NCI-H2107 treated with DMSO at 0.1 percent for 48 hours (cell line): ENCODE results near the gene OR6K2.

Experiments
- DNase-seq: peaks from one replicate; lab custom pipeline; 2025; ENCODE audit not compliant: unreplicated experiment; lab: John Stamatoyannopoulos, UW

OR6K2 gene

GRCh38 chr1:158686111-158687009 is 14.1 kb downstream of the OR6K2 start, which contains the start of gene SPTA1:
Gene SPTA1 (minus strand): TSS chr1:158686715. CDS start chr1:158686517, 198 bp downstream.
- DNase-seq, result no peak

- no peak for DNase-seq
Measured at GRCh38 chr1:158685085-158685484, 15.4 kb downstream of the OR6K2 start.

GRCh38 chr1:158681606-158682005 is 18.8 kb downstream of the OR6K2 start:
- DNase-seq, result no peak

- no peak for DNase-seq
Measured at GRCh38 chr1:158679289-158679688, 21.2 kb downstream of the OR6K2 start.

- no peak for DNase-seq
Measured at GRCh38 chr1:158675563-158676323, 24.7 kb downstream of the OR6K2 start.

GRCh38 chr1:158674302-158674701 is 26.1 kb downstream of the OR6K2 start:
- DNase-seq, result no peak

- no peak for DNase-seq
Measured at GRCh38 chr1:158666037-158666436, 34.4 kb downstream of the OR6K2 start.

- DNase-seq, result no peak
Measured at GRCh38 chr1:158654571-158654970, 45.9 kb downstream of the OR6K2 start.

GRCh38 chr1:158654086-158654485 is 46.4 kb downstream of the OR6K2 start:
- no peak for DNase-seq

GRCh38 chr1:158652721-158653334 is 47.6 kb downstream of the OR6K2 start:
- DNase-seq, result no peak
